Stimulated activated CD4-positive, alpha-beta T cell treated with anti-CD3 and anti-CD28 coated beads, Interleukin-2, amount 100 ng/mL, for 24 hours (primary cell): ENCODE data around the gene SPOUT1.
"Not testable (repeated sequence)": the region's sequence is repeated elsewhere in the genome, so short reads cannot be mapped to it uniquely, and the experiment has no call there.

Source experiments
- DNase-seq, 2 donors: peaks; one replicate each; pipeline ENCODE4 v3.0.0-alpha.2; 2020

The SPOUT1 gene

DNA sequence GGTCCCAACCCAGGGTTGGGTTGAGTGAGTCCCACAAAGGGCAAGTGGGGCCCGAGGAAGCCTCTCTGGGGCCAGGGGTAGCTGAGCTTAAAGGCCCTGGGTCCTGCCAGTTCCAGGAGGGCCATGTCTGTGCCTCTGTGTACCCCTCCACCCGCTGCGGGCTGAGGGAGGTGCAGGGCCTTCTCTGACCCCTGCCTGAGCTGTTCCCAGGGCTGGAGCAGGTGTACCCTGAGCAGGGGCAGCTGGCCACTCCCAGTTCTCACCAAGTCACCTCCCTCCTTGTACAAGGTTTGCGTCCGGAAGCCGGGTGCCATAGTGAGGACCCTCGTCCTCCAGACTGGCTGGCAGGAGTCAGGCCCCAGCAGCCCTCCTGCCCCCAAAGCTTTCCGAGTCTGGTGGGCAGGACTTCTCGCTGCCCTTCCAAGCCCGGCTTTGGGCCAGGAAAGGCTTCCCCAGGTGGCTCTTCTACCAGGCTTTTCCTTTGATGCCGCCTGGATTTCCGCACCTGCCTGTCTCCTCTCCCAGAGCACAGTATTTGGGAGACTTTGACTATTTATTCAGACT lies 20.5 kb downstream of the SPOUT1 start:
- DNase-seq: no peak

DNA sequence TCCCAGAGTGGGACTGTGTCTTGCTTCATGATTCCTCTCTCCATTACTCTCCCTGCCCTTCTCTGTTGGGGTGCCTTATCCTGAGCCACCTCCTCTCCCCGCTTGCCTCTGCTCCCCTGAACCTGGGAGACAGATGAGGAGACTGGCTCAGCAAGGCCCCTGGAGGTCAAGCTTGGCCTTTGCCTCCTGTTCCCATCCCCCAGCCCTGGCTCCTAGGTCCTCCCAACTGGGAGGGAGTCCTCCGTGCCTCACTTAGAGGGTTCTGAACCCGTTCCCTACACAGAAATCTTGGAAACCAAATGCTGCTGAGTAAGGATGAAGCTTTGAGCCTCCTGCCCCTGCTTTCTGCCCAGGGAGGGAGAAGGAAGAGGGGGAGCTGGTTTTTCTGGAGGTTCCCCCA lies 21.1 kb downstream of the SPOUT1 start:
- DNase-seq: no peak

DNA sequence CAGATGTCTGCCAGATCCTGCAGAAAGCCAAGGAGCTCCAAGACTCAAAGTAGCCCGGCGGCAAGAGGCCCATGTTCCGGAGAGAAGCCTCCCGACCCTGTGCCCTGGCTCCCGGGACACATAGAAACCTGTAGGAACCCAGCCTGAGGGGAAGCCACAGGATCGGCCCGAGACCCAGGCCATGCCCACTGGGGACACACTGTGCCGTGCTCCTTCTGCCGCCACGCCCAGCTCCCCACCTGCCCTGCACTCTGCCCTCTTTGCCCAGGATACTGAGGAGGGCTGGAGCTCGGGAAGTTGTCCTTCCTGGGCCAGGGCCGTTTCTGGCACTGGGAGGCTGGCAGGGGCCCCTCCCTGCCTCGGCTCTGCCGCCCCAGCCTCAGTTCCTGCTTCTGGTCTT lies 21.8 kb downstream of the SPOUT1 start:
- no peak for DNase-seq

DNA sequence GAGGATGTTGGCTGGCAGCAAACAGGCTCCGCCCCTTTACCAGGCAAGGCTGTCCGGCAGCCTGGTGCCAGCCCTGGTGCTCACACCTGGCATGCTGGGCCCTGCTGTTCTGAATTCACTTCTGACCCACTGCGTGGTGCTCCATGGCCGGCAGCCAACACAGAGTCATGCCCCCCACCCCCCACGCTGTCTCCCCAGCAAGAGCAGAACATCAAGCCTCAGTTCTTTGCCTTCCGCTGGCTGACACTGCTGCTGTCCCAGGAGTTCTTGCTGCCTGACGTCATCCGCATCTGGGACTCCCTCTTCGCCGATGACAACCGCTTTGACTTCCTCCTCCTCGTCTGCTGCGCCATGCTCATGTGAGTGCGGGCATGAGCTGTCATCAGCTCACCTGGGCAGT lies 23.9 kb downstream of the SPOUT1 start:
- DNase-seq: no peak

DNA sequence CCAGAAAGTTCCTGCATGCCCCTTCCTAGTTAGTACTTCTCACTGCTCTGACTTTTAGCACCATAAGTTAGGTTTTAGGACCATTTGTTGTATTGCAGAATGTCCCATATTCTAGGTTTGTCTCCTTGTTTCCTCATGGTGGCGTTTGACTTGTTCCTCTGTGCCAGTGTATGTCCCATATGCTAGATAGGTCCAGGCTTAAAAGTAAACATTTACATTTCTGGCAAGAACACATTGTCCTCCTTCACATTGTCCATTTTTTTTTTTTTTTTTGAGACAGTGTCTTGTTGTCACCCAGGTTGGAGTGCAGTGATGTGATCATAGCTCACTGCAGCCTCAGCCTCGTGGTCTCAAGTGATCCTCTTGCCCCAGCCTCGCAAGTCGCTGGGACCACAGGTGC lies 27.1 kb downstream of the SPOUT1 start:
- DNase-seq: no peak

DNA sequence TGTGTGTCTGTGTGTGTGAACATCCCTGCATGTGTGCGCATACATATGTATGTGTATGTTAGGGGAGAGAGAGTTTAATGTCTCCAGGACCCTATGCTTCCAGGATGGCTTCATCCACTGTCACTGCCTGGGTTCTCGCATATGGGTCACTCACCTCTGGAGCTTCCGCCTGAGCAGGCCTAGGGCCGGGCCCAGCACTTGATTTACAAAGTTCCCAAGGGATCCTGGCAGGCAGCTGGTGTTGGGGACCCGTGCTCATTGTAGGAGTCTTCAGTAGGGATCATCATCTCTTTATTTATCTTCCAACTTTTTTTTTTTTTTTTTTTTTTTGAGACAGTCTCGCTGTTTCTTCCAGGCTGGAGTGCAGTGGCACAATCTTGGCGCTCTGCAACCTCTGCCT lies 29.5 kb downstream of the SPOUT1 start:
- DNase-seq: no peak

DNA sequence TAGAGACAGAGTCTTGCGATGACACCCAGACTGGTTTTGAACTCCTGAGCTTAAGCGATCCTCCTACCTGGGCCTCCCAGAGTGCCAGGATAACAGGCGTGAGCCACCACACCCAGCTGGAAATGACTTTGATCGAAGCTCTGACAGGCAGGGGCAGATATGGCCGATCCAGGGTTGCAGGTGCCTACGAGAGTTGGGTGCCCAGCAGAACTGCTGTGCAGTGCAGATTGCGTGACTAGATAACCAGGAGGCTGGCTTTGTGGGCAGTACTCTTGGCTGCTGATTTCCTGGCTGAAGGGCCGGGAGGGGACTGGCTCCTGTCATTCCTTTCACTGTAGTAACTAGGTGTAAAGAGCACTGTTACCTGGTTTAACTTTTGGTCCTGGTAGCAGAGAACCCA lies 30.7 kb downstream of the SPOUT1 start:
- no peak for DNase-seq

DNA sequence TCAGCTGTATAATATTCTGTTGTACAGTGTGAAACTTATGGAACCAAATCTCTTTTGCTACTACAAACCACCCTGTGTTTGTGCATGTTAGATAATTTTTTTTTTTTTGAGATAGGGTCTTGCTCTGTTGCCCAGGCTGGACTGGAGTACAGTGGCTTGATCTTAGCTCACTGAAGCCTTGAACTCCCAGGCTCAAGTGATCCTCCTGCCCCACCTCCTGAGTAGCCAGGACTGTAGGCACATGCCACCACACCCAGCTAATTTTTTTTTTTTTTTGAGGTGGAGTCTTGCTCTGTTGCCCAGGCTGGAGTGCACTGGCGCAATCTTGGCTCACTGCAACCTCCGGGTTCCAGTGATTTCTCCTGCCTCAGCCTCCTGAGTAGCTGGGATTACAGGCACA lies 34.6 kb downstream of the SPOUT1 start:
- DNase-seq: not testable (repeated sequence)

DNA sequence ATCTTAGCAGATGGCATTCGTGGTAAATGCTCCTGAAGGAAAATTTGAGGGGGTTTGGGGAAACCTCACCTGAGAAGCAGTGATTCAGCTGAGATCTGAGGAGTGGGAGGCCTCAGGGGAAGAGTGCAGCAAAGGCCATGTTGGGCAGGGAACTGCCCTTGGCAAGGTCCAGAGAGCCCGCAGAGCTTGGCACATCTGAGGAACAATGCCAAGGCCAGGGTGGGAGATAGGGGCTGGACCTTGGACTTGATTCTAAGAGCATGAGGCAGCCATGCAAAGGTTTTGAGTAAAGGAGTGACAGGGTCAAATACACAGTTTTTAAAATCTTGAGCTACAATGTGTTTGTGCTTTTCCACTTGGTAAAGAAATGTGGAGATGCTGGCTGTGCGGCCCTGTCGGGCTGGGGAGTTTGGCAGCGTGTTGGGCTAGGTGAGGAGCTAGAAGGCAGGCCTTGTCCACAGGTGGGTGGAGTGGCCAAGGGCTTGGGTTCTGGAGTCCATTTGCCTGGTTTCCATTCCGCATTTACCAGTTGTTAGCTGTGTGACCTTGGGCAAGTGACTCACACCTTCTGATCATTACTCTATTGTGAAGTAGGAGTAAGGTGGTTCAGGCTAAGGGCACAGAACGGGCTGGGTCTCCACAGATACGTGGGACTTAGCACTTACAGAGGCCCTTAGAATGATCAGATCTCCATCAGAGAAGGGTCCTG lies 36.5 kb downstream of the SPOUT1 start:
- DNase-seq: no peak

DNA sequence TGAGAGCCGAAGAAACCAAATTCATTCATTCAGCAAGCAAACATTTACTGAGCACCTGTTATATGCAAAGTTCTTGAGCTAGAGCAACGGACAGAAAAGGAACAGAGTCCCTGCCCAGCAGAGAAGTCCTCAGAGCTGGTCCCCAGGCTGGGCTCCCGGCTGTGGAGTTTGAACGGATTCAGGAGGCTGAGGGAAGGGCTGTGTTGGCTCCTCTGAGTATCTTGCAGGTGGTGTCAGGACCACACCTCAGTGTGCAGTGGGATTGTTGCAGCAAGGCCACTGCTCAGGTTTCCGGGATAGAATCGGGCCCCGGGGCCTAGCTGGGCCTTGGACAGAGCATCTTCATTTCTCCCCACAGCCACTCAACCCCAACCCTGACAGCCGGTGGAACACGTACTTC lies 37.5 kb downstream of the SPOUT1 start:
- no peak for DNase-seq

DNA sequence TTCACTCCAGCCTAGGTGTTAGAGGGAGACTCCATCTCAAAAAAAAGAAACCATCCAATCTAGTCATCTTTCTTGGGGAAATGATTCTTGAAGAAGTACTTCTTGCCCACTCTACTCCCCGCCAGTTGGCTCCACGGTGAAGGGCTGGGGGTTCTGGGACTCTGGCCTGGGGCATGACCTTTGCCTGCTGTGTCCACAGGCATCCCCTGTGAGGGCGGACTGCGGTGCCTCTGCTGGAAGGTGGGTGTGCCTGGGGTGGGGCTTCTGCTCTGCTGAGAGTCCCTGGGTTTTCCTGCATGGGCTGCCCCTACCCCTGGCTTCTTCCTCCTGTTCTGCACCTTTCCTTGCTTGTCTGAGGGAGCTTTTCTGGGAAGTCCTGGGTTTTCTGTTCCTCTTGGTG lies 39.1 kb downstream of the SPOUT1 start:
- no peak for DNase-seq

DNA sequence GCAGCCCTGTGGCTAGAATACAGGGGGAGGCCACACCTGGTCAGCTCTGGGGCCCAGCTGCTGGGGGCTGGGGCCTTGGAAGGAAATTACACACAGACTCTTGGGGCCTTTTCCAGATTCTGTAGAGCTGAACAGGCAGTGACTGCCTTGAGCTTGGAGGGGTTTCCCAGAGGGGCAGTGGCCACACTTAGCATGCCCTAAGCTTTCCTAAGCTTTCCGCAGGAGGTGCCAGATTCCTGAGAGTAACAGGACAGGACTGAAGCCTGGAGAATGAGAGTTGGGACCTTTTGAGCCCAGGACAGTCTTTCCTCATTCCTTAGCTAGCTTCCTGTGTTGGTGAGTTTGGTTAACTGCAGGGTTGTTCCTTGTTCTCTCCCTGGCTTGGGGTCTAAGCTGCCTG lies 41.1 kb downstream of the SPOUT1 start:
- DNase-seq: no peak

DNA sequence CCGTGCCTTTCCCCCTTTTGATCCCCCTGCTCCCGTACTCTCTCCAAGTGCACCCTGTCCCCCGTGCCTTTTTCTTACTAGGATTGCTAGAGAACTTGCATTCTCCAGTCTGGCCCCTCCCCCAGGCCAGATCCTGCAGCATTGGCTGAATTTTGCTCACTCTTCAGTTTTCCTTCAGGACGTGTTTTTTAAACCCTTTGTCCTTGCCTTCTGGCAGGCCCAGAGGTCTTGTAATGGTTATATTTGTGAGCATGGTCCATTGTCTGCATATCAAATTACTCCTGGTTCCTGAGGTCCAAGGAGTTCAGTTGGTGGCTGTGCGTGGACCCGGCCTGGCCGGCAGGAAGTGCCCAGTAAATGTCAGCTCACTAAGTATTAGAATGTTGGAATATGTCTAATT lies 41.9 kb downstream of the SPOUT1 start:
- DNase-seq: peak; percentile 18 to 31

DNA sequence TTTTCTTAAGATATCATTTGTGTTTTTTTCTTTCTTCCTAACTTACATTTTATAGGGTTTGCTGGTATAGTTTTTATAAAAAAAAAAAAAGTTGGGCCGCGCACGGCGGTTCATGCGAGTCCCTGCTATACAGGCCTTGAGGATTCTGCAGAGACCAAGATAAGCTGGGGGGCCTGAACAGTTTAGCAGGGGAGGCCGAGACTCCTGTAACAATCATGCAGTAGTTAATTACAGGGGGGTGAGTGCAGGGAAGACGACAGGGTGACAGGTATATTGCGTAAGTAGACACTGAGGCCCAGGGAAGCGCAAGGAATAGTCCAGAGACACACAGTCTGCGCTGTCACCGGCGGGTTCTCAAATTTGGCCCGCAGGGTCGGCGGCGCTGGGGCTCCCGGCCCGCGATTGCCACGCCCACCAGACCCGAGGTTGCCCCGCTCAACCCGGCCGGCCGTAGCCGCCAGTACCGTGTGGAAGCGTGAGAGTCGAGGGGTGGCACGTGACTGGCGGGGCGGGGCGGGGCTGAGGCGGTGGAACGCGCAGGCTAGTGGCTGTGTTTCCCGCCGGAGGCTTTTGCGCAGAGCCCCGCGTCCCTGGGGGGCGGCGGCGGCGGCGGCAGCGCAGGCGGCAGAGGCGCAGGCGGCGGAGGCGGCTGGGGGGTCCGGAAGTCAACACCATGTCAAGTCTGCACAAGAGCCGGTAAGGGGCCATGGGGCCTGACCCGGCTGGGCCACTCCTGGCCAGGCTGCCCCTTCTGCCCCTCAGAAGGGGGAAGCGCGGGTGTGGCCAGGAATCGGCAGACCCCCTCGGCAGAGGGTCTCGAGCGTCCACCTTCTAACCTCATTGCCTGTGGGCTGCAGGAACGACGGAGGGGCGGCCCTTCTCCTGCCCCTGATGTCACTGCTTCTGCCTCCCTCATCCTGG lies 42.7 kb downstream of the SPOUT1 start, which contains the start of gene TBC1D13:
TBC1D13 (plus strand) TSS at position 573 of the 921 bp plus-strand sequence; CDS start at position 674, 101 bp downstream.
- peak; percentile 89 to 92 for DNase-seq

DNA sequence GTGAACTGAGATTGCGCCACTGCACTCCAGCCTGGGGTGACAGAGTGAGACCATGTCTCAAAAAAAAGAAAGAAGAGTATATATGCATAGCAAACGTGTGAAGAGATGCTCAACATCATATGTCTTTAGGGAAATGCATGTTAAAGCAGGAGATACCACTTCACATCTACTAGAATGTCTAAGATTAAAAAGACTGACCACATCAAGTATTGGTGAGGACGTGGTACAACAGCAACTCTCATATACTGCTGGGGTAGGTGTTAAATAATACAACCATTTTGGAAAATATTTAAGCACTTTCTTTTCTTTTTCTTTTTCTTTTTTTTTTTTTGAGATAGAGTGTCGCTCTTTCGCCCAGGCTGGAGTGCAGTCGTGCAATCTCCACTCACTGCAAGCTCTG lies 44.2 kb downstream of the SPOUT1 start:
- DNase-seq: no peak

DNA sequence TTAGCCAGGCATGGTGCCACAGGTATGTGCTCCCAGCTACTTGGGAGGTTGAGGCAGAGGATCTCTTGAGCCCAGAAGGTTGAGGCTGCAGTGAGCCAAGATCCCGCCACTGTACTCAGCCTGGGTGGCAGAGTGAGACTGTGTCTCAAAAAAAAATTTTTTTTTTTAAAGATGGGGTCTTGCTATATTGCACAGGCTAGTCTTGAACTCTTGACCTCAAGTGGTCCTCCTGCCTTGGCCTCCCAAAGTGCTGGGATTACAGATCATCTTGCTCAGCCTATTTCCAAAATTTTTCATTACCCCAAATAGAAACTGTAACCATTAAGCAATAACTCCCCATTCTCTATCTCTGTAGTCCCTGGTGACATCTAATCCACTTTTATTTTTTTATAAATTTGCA lies 46.9 kb downstream of the SPOUT1 start:
- no peak for DNase-seq

DNA sequence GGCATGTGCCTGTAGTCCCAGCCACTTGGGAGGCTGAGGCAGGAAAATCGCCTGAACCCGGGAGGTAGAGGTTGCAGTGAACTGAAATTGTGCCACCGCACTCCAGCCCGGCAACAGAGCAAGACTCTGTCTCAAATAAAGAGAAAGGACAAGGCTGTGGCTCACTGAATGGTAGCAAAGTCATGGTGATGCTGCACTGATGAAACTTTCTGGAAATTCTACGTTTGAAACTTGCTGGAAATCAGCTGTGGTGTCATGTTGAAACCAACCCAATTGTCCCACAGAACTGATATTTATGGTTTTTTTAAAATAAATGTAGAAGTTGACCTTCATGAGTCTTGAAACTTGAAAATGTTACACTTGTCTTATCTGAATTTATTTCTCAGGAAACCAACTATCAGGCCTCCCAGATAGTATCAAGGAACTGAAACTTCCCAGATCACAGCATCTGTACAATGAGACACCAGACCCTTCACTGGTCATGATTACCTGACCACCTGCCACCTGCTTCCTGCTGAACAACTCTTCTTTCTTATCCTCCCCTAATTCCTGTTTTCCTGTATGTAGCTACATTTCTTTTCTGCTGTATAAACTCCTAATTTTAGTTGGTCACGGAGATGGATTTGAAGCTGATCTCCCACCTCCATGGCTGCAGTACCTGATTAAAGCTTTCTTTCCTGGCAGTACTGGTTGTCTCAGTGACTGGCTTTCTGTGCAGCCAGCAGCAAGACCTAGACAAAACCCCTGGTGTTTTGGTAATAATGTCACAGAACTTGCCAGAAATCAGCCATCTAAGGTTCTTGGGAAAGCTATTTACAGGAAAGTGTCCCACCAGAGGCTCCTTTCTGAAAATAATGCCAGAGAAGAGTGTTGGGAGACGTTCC lies 48.2 kb downstream of the SPOUT1 start:
- no peak for DNase-seq

DNA sequence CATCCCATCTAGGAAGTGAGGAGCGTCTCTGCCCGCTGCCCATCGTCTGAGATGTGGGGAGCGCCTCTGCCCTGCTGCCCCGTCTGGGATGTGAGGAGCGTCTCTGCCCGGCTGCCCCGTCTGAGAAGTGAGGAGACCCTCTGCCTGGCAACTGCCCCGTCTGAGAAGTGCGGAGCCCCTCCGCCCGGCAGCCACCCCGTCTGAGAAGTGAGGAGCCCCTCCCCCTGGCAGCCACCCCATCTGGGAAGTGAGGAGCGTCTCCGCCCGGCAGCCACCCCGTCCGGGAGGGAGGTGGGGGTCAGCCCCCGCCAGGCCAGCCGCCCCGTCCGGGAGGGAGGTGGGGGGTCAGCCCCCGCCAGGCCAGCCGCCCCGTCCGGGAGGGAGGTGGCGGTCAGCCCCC lies 49.5 kb downstream of the SPOUT1 start:
- DNase-seq: not testable (repeated sequence)

DNA sequence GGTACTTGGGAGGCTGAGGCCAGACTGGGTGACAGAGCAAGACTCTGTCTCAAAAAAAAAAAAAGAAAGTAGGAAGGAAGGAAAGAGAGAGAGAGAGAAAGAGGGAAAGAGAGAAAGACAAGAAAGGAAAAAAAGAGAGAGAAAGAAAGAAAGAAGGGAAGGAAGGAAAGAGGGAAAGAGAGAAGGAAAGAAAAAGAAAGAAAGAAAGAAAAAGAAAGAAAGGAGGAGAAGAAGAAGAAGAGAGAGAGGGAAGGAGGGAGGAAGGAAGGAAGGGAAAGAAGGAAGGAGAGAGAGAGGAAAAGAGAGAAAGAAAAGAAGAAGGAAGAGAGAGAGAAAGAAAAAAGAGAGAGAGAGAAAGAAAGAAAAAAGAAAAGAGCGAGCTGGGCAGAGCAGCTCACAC lies 54.8 kb downstream of the SPOUT1 start:
- no peak for DNase-seq

DNA sequence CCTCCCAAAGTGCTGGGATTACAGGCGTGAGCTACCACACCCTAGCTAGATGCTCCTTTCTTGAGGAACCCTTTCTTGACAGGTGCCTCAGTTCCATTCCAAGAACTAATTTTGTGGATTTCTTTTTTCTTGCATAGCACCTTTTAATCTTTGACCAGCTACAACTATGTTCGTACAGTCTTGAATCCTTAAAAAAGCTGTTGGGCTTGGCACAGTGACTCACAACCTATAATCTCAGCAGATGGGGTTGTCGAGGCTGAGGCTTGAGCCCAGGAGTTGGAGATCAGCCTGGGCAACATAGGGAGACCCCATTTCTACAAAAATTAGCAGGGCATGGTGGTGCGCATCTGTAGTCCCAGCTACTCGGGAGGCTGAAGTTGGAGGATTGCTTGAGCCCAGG lies 56.5 kb downstream of the SPOUT1 start:
- no peak for DNase-seq

DNA sequence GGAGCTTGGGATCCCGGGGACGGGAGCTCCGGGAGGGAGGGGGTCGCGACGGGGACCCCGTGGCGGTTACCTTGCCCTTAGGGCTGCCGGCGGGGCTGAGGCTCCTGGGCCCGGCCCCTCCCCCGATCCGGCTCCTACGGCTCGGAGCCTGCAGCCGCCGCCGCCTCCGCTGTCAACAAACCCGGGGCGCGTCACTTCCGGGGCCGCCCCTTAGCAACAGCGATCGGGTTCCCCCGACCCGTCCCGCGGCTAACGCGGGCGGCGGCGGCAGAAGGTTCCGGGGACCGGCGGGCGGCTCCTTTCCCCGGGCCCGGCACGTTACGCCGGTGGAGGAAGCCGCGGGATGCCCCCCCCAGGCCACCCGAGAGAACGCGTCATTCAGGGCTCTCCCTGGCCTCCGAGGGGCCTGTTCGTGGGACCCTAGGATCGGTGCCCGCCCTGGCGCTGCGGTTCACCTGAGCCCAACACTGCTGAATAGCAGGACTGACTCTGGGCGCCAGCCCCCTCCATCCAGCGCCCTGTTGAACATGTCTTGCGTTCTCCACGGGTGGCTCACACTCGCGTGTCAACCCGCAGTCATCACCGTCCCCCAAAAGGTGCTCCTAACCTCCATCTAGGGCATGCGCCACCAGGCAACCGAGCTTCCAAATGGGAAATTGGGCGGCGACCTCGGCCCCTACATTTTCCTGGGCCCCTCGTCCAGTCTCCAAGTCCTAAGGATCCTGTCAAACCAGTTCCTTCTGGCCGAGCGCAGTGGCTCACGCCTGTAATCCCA lies 57.7 kb downstream of the SPOUT1 start, which contains the start of gene ZER1:
ZER1 (minus strand) TSS at position 183 of the 775 bp plus-strand sequence. CDS start 16,362 bp downstream, outside the sequence.
- peak; percentile 94 to 97 for DNase-seq
